HG02610 (cell line): Measurements from ENCODE around the gene BCL11B.

Experiments
- ATAC-seq: cut with Tn5 transposase; IDR thresholded peaks from one replicate; pipeline ENCODE4 v1.9.1; 2021; ENCODE audit warnings: mild to moderate bottlenecking, moderate library complexity; ENCODE audit not compliant: unreplicated experiment

BCL11B gene

GRCh38 chr14:99141236-99141635, 130.8 kb downstream of the BCL11B start:
- ATAC-seq = no peak

GRCh38 chr14:99138999-99139865, 132.8 kb downstream of the BCL11B start:
- ATAC-seq = no peak

- no peak for ATAC-seq
Observed at GRCh38 chr14:99137913-99138571, 134.0 kb downstream of the BCL11B start.

- no peak for ATAC-seq
Observed at GRCh38 chr14:99137001-99137700, 134.8 kb downstream of the BCL11B start.

GRCh38 chr14:99136401-99136800, 135.6 kb downstream of the BCL11B start:
- ATAC-seq = no peak

GRCh38 chr14:99136047-99136400, 136.0 kb downstream of the BCL11B start:
- no peak for ATAC-seq

- ATAC-seq = no peak
Observed at GRCh38 chr14:99134516-99135046, 137.4 kb downstream of the BCL11B start.

- no peak for ATAC-seq
Observed at GRCh38 chr14:99133636-99134515, 138.1 kb downstream of the BCL11B start.

GRCh38 chr14:99132821-99133635, 139.0 kb downstream of the BCL11B start:
- no peak for ATAC-seq

- ATAC-seq = no peak
Observed at GRCh38 chr14:99131632-99132271, 140.2 kb downstream of the BCL11B start.

GRCh38 chr14:99129998-99130397, 142.0 kb downstream of the BCL11B start:
- no peak for ATAC-seq

- ATAC-seq = no peak
Observed at GRCh38 chr14:99129211-99129696, 142.7 kb downstream of the BCL11B start.

- ATAC-seq = no peak
Observed at GRCh38 chr14:99128185-99128584, 143.8 kb downstream of the BCL11B start.

GRCh38 chr14:99127651-99128167, 144.3 kb downstream of the BCL11B start:
- ATAC-seq = no peak

GRCh38 chr14:99125616-99126431, 146.2 kb downstream of the BCL11B start:
- no peak for ATAC-seq

GRCh38 chr14:99125113-99125512, 146.9 kb downstream of the BCL11B start:
- ATAC-seq = no peak

- no peak for ATAC-seq
Observed at GRCh38 chr14:99124482-99125105, 147.4 kb downstream of the BCL11B start.
